Stimulated activated CD4-positive, alpha-beta T cell treated with anti-CD3 and anti-CD28 coated beads, Interleukin-12 subunit alpha, Interleukin-12 subunit beta, amount 100 ng/mL, for 48 hours (primary cell): ENCODE measurements around the gene GLRA3.
"Not testable (repeated sequence)": the region's sequence is repeated elsewhere in the genome, so short reads cannot be mapped to it uniquely, and the experiment has no call there.

Experiments
- DNase-seq, 3 donors: peaks; one replicate each; pipeline ENCODE4 v3.0.0-alpha.2; 2020; ENCODE audit warnings: low read depth in 2 of 3, low spot score in 1 of 3

GLRA3 gene

GRCh38 chr4:174828845-174829701 lies at the start of gene GLRA3:
Gene GLRA3 (minus strand): TSS chr4:174829247. CDS start chr4:174828811, 436 bp downstream.
- DNase-seq, result no peak

GRCh38 chr4:174874898-174875297 lies 45.9 kb upstream of the GLRA3 start:
- DNase-seq, result no peak

GRCh38 chr4:174873931-174874330 lies 44.9 kb upstream of the GLRA3 start:
- DNase-seq, result no peak

- not testable (repeated sequence) for DNase-seq
Observed at GRCh38 chr4:174873146-174873545, 44.1 kb upstream of the GLRA3 start.

- no peak for DNase-seq
Observed at GRCh38 chr4:174871407-174871806, 42.4 kb upstream of the GLRA3 start.

- no peak for DNase-seq
Observed at GRCh38 chr4:174870311-174870710, 41.3 kb upstream of the GLRA3 start.

- no peak for DNase-seq
Observed at GRCh38 chr4:174869339-174869738, 40.3 kb upstream of the GLRA3 start.

- DNase-seq, result no peak
Observed at GRCh38 chr4:174867903-174868302, 38.9 kb upstream of the GLRA3 start.

- DNase-seq, result no peak
Observed at GRCh38 chr4:174865418-174865985, 36.5 kb upstream of the GLRA3 start.

- DNase-seq, result no peak
Observed at GRCh38 chr4:174864031-174864430, 35.0 kb upstream of the GLRA3 start.

- DNase-seq, result no peak
Observed at GRCh38 chr4:174860588-174860987, 31.5 kb upstream of the GLRA3 start.

GRCh38 chr4:174859904-174860303 lies 30.9 kb upstream of the GLRA3 start:
- no peak for DNase-seq

- DNase-seq, result no peak
Observed at GRCh38 chr4:174856926-174857800, 28.1 kb upstream of the GLRA3 start.

GRCh38 chr4:174855050-174855449 lies 26.0 kb upstream of the GLRA3 start:
- no peak for DNase-seq

GRCh38 chr4:174853629-174854028 lies 24.6 kb upstream of the GLRA3 start:
- no peak for DNase-seq

- DNase-seq, result no peak
Observed at GRCh38 chr4:174848596-174848995, 19.5 kb upstream of the GLRA3 start.

GRCh38 chr4:174847801-174848427 lies 18.9 kb upstream of the GLRA3 start:
- DNase-seq, result no peak

- no peak for DNase-seq
Observed at GRCh38 chr4:174835536-174835935, 6.5 kb upstream of the GLRA3 start.

GRCh38 chr4:174834477-174834876 lies 5.4 kb upstream of the GLRA3 start:
- DNase-seq, result no peak

GRCh38 chr4:174826660-174827059 lies 2.4 kb downstream of the GLRA3 start:
- no peak for DNase-seq

- DNase-seq, result no peak
Observed at GRCh38 chr4:174815282-174815681, 13.8 kb downstream of the GLRA3 start.
